ENCODE measurements around the gene ADAMTS12. TPM values are rescaled to one million over a fixed set of nuclear protein-coding genes. Genes with fewer than 3 reads are reported as not detected.

ADAMTS12 gene
- total and polyA plus RNA-seq, 2 experiments from 2014 or later = 9.1 to 17.1 TPM

GRCh38 chr5:33892620-33893137 is 889 bp upstream of the ADAMTS12 start (continued):
- no peak for TF ChIP-seq ZNF462 (CRISPR knock-in tag; IDR thresholded peaks at IDR 0.05)
- TF ChIP-seq JUNB (IDR thresholded peaks at IDR 0.05; ENCODE audit: unreplicated experiment) = no peak
- TF ChIP-seq NANOG (IDR thresholded peaks at IDR 0.05; ENCODE audit: borderline replicate concordance) = no peak
- no peak for TF ChIP-seq POLR2AphosphoS5 (IDR thresholded peaks at IDR 0.05; ENCODE audit: low read depth)
- TF ChIP-seq EZH2phosphoT487 (IDR thresholded peaks at IDR 0.05; ENCODE audit: unreplicated experiment) = no peak
- TF ChIP-seq ETS1 (IDR thresholded peaks at IDR 0.05) = no peak

GRCh38 chr5:33891446-33891787 is 373 bp downstream of the ADAMTS12 start:
- Histone ChIP-seq H3K4me2 (peak overlapping the region; percentile 92), H3K4me1 (ENCODE audit: insufficient read depth) (peaks cover 40% of the 10 kb centered on the region), H3K36me3 (ENCODE audit: insufficient read depth) (no peaks in the 10 kb centered on the region), H3K4me3 (peak overlapping the region; percentile 89), H3F3A (replicated peaks; ENCODE audit: low read depth) (peaks cover 8% of the 10 kb centered on the region; the same call in 1 of the 2 replicates), H3K27ac (ENCODE audit: low read depth) (peak overlapping the region; percentile 82), H3K27me3 (ENCODE audit: insufficient read depth) (peaks cover 7% of the 10 kb centered on the region), H3K9me2 (ENCODE audit: insufficient read depth) (0 out of 2 replicates have a peak, but pooled peaks cover under 1% of the 10 kb centered on the region), H3K79me2 (replicated peaks; ENCODE audit: insufficient read depth) (peaks cover 45% of the 10 kb centered on the region), H4K20me1 (replicated peaks; ENCODE audit: insufficient read depth) (no peaks in the 10 kb centered on the region; the same call in 1 of the 2 replicates), H2AFZ (peak overlapping the region; percentile 93)
- no peaks in the 10 kb centered on the region for H3K9me3 Mint-ChIP-seq
- no peaks in the 10 kb centered on the region; the same call in 1 of the 3 replicates for H3K36me3 Mint-ChIP-seq (ENCODE audit: low read depth)
- no peak for TF ChIP-seq JUNB (IDR thresholded peaks at IDR 0.05; ENCODE audit: unreplicated experiment)
- TF ChIP-seq EZH2phosphoT487 (IDR thresholded peaks at IDR 0.05; ENCODE audit: unreplicated experiment) = no peak
- no peak for TF ChIP-seq EZH2 (IDR thresholded peaks at IDR 0.05; ENCODE audit: low read depth, unreplicated experiment)
- no peak for TF ChIP-seq ZNF114 (CRISPR knock-in tag; IDR thresholded peaks at IDR 0.05)
- peak overlapping the region; percentile 79 for H3K27ac Mint-ChIP-seq
- peaks cover 14% of the 10 kb centered on the region for H3K27me3 Mint-ChIP-seq (ENCODE audit: insufficient read depth, low read depth, poor library complexity)
- DNase-seq (ENCODE audit: low spot score) (peak; percentile 34), ATAC-seq (peak; percentile 18)
- H3K4me3 Mint-ChIP-seq = peak overlapping the region; percentile 83
- peaks cover 30% of the 10 kb centered on the region for H3K4me1 Mint-ChIP-seq

All from GM23338 (cell line).